Kidney (tissue), 22 donors: Measurements from ENCODE around the gene TRAF7. TPM values are rescaled to one million over a fixed set of nuclear protein-coding genes. Genes with fewer than 3 reads are reported as not detected.
"Not testable (repeated sequence)": the region's sequence is repeated elsewhere in the genome, so short reads cannot be mapped to it uniquely, and the experiment has no call there.

ENCODE experiments used
- DNase-seq, 5 donors: peaks; one replicate each; pipeline ENCODE4 v3.0.0-alpha.2; 2013 to 2020
- FAIRE-seq: peaks from 2 replicates; lab custom pipeline; 2012; peaks lifted over from hg19 to GRCh38; lab: Jason Lieb, UNC
- H3K27ac ChIP-seq, 2 donors: one replicate each; pipeline ENCODE4 v1.7.0; 2013; ENCODE audit warnings: low read depth in 2 of 2, low read length in 2 of 2, inconsistent platforms in 1 of 2
- H3K27me3 ChIP-seq: one replicate; pipeline ENCODE4 v1.7.1; 2013; ENCODE audit warnings: low read length, inconsistent platforms; ENCODE audit not compliant: control insufficient read depth, insufficient read depth
- H3K36me3 ChIP-seq, 3 donors: one replicate each; pipeline versions ENCODE4 v1.7.0 to v1.7.1; 2013; ENCODE audit warnings: low read length in 3 of 3, control low read depth in 1 of 3, inconsistent platforms in 1 of 3; ENCODE audit not compliant: insufficient read depth in 3 of 3, control insufficient read depth in 2 of 3
- H3K4me1 ChIP-seq, 3 donors: one replicate each; pipeline versions ENCODE4 v1.7.0 to v1.7.1; 2013; ENCODE audit warnings: low read length in 3 of 3, inconsistent platforms in 1 of 3, low read depth in 1 of 3; ENCODE audit not compliant: control insufficient read depth in 2 of 3, insufficient read depth in 2 of 3
- H3K4me3 ChIP-seq, 3 donors: one replicate each; pipeline versions ENCODE4 v1.7.0 to v1.8.1; 2013; ENCODE audit warnings: low read length in 3 of 3, control low read depth in 1 of 3, inconsistent platforms in 1 of 3
- H3K9ac ChIP-seq, 3 donors: one replicate each; pipeline versions ENCODE4 v1.7.0 to v1.7.1; 2013; ENCODE audit warnings: low read length in 3 of 3, control low read depth in 1 of 3, inconsistent platforms in 1 of 3
- H3K9me3 ChIP-seq, 3 donors: one replicate each; pipeline versions ENCODE4 v1.7.0 to v1.7.1; 2013; ENCODE audit warnings: low read length in 3 of 3, control low read depth in 1 of 3, inconsistent platforms in 1 of 3; ENCODE audit not compliant: control insufficient read depth in 2 of 3, insufficient read depth in 1 of 3
- intact Hi-C: fragments of 100-400 bp; cut with DNase I; formaldehyde crosslinking; loops from one replicate; pipeline ENCODE4 v1.11.1; 2022
- long read RNA-seq, 10 donors: library from polyadenylated mRNA in 1 of 10; unstranded in 1 of 10; transcript quantifications; one replicate each; pipeline ENCODE4 v2.0.0 and lab custom pipeline, GENCODE V29; 2021 to 2026
- polyA plus RNA-seq: library from polyadenylated mRNA; stranded (reverse); fragments of 350-450 nt; fragmentation: Illumina TruSeq; extraction: RNeasy Lipid Tissue Mini Kit (QIAGEN cat#74804); gene quantifications from one replicate; pipeline ENCODE4 v1.2.3, GENCODE V29; 2014; ENCODE audit warnings: low read depth, low replicate concordance; ENCODE audit not compliant: insufficient read depth
- total RNA-seq: library from RNA; stranded (reverse); fragmentation: NEBNext Ultra II Directional; extraction: Animal tissue kit (Norgen Biotek cat#: 25700); gene quantifications from one replicate; pipeline ENCODE4 v1.2.1, GENCODE V29; 2021
- TF ChIP-seq, protein P1 (sequence below): IDR thresholded peaks from 3 replicates; pipeline ENCODE4 v1.5.1; 2012; ENCODE audit warnings: mild to moderate bottlenecking, moderate library complexity, borderline replicate concordance; ENCODE audit not compliant: insufficient read depth; ENCODE audit errors: extremely low read depth
- donor health status: control.
- donor health status: control.
- donor health status: control.
- donor health status: control.
- donor health status: control.
- donor health status: DM: yes; HTN: yes; CAD: no.
- donor health status: Normal renal cell carcinoma (clear cell type).

TRAF7 gene
- total RNA-seq (66.8 TPM), polyA plus RNA-seq (26.1 TPM)
- long read RNA-seq, donor 1, transcript TRAF7-201 (21 exons, 3,700 nt) = major isoform, 9 of 14 reads
- long read RNA-seq, donor 1, partial matches to known transcripts = 5 of 14 reads
- long read RNA-seq, donor 1, other reads (novel, unspliced or antisense) = 0 of 14 reads
- long read RNA-seq, donor 2, transcript TRAF7-201 (21 exons, 3,700 nt) = major isoform, 8 of 8 reads
- long read RNA-seq, donor 2, partial matches to known transcripts = 0 of 8 reads
- long read RNA-seq, donor 2, other reads (novel, unspliced or antisense) = 0 of 8 reads
- long read RNA-seq, donor 3, transcript TRAF7-201 (21 exons, 3,700 nt) = major isoform, 7 of 8 reads
- long read RNA-seq, donor 3, partial matches to known transcripts = 0 of 8 reads
- long read RNA-seq, donor 3, other reads (novel, unspliced or antisense) = 0 of 8 reads
- long read RNA-seq, donor 4, partial matches to known transcripts = 0 of 4 reads
- long read RNA-seq, donor 4, other reads (novel, unspliced or antisense) = 0 of 4 reads
- long read RNA-seq, donor 5, partial matches to known transcripts = 0 of 1 reads
- long read RNA-seq, donor 5, other reads (novel, unspliced or antisense) = 0 of 1 reads
- long read RNA-seq, donor 6, partial matches to known transcripts = 0 of 1 reads
- long read RNA-seq, donor 6, other reads (novel, unspliced or antisense) = 0 of 1 reads
- long read RNA-seq, donor 7, transcript TRAF7-201 (21 exons, 3,700 nt) = major isoform, 17 of 73 reads
- long read RNA-seq, donor 7, partial matches to known transcripts = 46 of 73 reads
- long read RNA-seq, donor 7, other reads (novel, unspliced or antisense) = 9 of 73 reads
- long read RNA-seq, donor 8, partial matches to known transcripts = 13 of 17 reads
- long read RNA-seq, donor 8, other reads (novel, unspliced or antisense) = 0 of 17 reads
- long read RNA-seq, donor 9, partial matches to known transcripts = 0 of 4 reads
- long read RNA-seq, donor 9, other reads (novel, unspliced or antisense) = 0 of 4 reads
- long read RNA-seq, donor 10, transcript TRAF7-201 (21 exons, 3,700 nt) = major isoform, 8 of 11 reads
- long read RNA-seq, donor 10, partial matches to known transcripts = 0 of 11 reads
- long read RNA-seq, donor 10, other reads (novel, unspliced or antisense) = 0 of 11 reads

DNA sequence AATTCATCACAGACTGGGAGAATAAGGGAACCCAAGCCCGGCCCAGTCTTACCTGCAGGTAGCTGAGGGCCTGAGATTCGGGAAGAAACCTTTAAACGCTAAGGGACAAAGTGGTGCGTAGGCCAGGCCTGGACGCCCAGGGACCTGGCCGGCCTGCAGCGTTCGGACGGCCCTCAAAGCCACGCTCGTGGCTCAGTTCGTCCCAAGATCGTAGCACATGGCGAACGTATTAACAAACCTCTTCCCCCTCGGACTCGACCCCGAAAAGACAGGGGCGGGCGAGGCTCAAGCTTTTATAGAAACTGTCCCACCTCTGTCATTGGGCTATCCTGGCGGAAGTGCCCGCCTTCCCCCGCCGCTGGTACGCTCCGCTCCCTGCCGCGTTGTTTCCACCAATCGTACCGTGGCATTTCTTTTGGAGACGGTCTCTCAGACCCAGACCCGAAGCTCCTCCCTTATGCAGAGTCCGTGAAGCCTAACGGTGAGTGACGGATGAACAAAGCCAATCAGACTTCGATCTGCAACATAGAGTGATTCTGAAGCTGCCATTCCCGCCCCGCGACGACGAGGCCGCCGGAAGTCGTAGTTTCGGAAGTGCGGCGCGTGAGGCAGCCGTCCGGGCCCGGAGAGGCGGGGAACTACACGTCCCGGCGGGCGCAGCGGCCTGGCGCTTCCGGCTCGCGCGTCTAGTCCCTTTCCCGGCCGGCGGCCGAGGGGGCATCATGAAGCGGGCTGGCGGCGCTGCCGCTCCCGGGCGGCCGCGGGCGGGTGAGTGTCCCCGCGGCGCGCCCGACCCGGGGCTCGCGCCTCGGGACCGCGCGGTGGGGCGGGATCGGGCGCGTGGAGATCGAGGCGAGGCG lies at the start of gene TRAF7:
TSS of gene TRAF7 (plus strand) at position 692 of the 860 bp plus-strand sequence. CDS start 8,139 bp downstream, outside the sequence.
- no peaks in the 10 kb centered on the region for H3K27me3 ChIP-seq
- FAIRE-seq (peak; percentile 99), DNase-seq (peak; percentile 100)
- intact Hi-C loops = no loop called here
- H3K27ac ChIP-seq = peak within 1 kb of the TSS; percentile 74 to 78
- H3K9ac ChIP-seq = peak within 1 kb of the TSS; percentile 90 to 98 (median 94)
- H3K4me1 ChIP-seq = peaks cover 0 to 61% (median 13%) of the 10 kb centered on the region in 3 donors
- peaks cover 0 to 3% (median 0%) of the 10 kb centered on the region in 3 donors for H3K36me3 ChIP-seq
- H3K9me3 ChIP-seq = no peaks in the 10 kb centered on the region
- H3K4me3 ChIP-seq = peak within 1 kb of the TSS; percentile 83 to 99 (median 96)
- TF ChIP-seq, protein P1, sequence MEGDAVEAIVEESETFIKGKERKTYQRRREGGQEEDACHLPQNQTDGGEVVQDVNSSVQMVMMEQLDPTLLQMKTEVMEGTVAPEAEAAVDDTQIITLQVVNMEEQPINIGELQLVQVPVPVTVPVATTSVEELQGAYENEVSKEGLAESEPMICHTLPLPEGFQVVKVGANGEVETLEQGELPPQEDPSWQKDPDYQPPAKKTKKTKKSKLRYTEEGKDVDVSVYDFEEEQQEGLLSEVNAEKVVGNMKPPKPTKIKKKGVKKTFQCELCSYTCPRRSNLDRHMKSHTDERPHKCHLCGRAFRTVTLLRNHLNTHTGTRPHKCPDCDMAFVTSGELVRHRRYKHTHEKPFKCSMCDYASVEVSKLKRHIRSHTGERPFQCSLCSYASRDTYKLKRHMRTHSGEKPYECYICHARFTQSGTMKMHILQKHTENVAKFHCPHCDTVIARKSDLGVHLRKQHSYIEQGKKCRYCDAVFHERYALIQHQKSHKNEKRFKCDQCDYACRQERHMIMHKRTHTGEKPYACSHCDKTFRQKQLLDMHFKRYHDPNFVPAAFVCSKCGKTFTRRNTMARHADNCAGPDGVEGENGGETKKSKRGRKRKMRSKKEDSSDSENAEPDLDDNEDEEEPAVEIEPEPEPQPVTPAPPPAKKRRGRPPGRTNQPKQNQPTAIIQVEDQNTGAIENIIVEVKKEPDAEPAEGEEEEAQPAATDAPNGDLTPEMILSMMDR = no peak

GRCh38 chr16:2106211-2106610 lies 49.4 kb upstream of the TRAF7 start:
- H3K9ac ChIP-seq, FAIRE-seq, DNase-seq, H3K27me3 ChIP-seq, intact Hi-C loops, H3K9me3 ChIP-seq, H3K4me1 ChIP-seq, H3K27ac ChIP-seq, H3K4me3 ChIP-seq, H3K36me3 ChIP-seq: not testable (repeated sequence)

GRCh38 chr16:2107121-2107790 lies 48.3 kb upstream of the TRAF7 start:
- H3K4me3 ChIP-seq, H3K36me3 ChIP-seq, FAIRE-seq, H3K4me1 ChIP-seq, H3K27me3 ChIP-seq, H3K27ac ChIP-seq, H3K9me3 ChIP-seq, H3K9ac ChIP-seq, intact Hi-C loops: not testable (repeated sequence)
- DNase-seq = peak in 1 of 5 donors; percentile 52

DNA sequence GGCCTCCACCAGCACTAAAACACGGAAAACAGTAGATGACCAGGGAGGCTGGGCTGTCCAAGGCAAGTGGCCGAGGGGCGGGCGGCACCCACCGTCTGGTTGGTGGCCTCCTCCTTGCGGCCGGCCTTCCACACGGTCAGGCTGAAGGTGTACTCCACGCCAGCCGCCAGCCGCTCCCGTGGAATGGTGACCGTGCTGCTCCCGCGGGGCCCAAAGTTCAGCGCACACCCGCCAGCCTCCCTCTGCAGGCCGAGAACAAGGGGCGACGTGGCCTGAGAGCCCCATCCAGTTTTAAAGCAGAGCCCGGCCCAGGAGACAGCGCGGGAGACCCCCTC lies 47.8 kb upstream of the TRAF7 start:
- H3K27ac ChIP-seq, H3K9me3 ChIP-seq, intact Hi-C loops, H3K4me3 ChIP-seq, H3K36me3 ChIP-seq, FAIRE-seq, H3K4me1 ChIP-seq, H3K27me3 ChIP-seq, H3K9ac ChIP-seq: not testable (repeated sequence)
- DNase-seq = peak in 1 of 5 donors; percentile 51

- H3K36me3 ChIP-seq, FAIRE-seq, H3K4me3 ChIP-seq, H3K27me3 ChIP-seq, H3K4me1 ChIP-seq, H3K27ac ChIP-seq, H3K9me3 ChIP-seq, intact Hi-C loops, H3K9ac ChIP-seq: not testable (repeated sequence)
- DNase-seq = peak in 1 of 5 donors; percentile 57
Measured at GRCh38 chr16:2108446-2109270, 46.9 kb upstream of the TRAF7 start.

- H3K9ac ChIP-seq, H3K9me3 ChIP-seq, H3K27me3 ChIP-seq, H3K36me3 ChIP-seq, intact Hi-C loops, FAIRE-seq, H3K4me1 ChIP-seq, H3K4me3 ChIP-seq, H3K27ac ChIP-seq: not testable (repeated sequence)
- DNase-seq = peak in 1 of 5 donors; percentile 66
Measured at GRCh38 chr16:2109271-2109580, 46.4 kb upstream of the TRAF7 start.
